Ovary (tissue), 3 donors: ENCODE measurements around the gene ITGA3.

Source experiments
- POLR2A ChIP-seq: fragments of 450-650 bp; IDR thresholded peaks from one replicate; pipeline ENCODE4 v1.6.1; 2017; ENCODE audit warnings: antibody characterized with exemption, mild to moderate bottlenecking, moderate library complexity
- TF ChIP-seq, protein P1 (sequence below), 3 donors: fragments of 450-650 bp in 2 of 3; fragments of 200-600 bp in 1 of 3; IDR thresholded peaks; one replicate each; pipeline versions ENCODE4 v1.5.1 to v1.8.0; 2016 to 2022; ENCODE audit warnings: antibody characterized with exemption in 3 of 3, mild to moderate bottlenecking in 1 of 3
- donor health status: DM: no; HTN: no; CAD: no.

DNA sequence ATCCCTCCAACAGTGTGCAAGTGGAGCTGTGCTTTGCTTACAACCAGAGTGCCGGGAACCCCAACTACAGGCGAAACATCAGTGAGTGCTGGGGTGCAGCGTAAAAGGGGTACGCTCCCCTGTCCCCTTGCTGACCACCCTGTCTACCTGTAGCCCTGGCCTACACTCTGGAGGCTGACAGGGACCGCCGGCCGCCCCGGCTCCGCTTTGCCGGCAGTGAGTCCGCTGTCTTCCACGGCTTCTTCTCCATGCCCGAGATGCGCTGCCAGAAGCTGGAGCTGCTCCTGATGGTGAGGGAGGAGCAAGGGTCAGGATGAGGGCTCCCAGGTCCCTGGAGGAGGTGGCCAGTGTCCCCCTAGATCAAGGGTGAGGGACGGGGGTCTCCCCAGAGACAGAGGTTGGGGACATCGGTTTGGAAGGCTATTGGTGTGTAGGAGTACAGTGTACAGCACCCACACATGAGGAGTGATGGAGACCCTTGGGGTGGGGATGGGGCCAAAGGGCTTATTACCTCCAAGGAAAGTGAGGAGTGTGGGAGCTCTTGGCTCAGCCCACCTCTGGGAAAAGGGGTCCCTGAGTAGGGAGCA, 19.6 kb downstream of the ITGA3 start:
- TF ChIP-seq, protein P1, sequence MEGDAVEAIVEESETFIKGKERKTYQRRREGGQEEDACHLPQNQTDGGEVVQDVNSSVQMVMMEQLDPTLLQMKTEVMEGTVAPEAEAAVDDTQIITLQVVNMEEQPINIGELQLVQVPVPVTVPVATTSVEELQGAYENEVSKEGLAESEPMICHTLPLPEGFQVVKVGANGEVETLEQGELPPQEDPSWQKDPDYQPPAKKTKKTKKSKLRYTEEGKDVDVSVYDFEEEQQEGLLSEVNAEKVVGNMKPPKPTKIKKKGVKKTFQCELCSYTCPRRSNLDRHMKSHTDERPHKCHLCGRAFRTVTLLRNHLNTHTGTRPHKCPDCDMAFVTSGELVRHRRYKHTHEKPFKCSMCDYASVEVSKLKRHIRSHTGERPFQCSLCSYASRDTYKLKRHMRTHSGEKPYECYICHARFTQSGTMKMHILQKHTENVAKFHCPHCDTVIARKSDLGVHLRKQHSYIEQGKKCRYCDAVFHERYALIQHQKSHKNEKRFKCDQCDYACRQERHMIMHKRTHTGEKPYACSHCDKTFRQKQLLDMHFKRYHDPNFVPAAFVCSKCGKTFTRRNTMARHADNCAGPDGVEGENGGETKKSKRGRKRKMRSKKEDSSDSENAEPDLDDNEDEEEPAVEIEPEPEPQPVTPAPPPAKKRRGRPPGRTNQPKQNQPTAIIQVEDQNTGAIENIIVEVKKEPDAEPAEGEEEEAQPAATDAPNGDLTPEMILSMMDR (IDR thresholded peaks at IDR 0.05): no peak
- TF ChIP-seq POLR2A: no peak
